Small intestine (tissue), 7 donors: Measurements from ENCODE around the gene SLC45A2. TPM values are rescaled to one million over a fixed set of nuclear protein-coding genes. Genes with fewer than 3 reads are reported as not detected.
"Not testable (repeated sequence)": the region's sequence is repeated elsewhere in the genome, so short reads cannot be mapped to it uniquely, and the experiment has no call there.

Experiments used
- DNase-seq, 2 donors: peaks; one replicate each; pipeline versions ENCODE4 v3.0.0 to v3.0.0-alpha.2; 2013
- FAIRE-seq: peaks from 2 replicates; lab custom pipeline; 2012; peaks lifted over from hg19 to GRCh38; lab: Jason Lieb, UNC
- H3K27ac ChIP-seq, 3 donors: one replicate each; pipeline ENCODE4 v1.5.1; 2013; ENCODE audit warnings: low read length in 2 of 3, mild to moderate bottlenecking in 2 of 3, control low read depth in 1 of 3, inconsistent platforms in 1 of 3, low read depth in 1 of 3, moderate library complexity in 1 of 3
- H3K27me3 ChIP-seq, 3 donors: one replicate each; pipeline ENCODE4 v1.6.1; 2013; ENCODE audit warnings: low read length in 3 of 3, inconsistent platforms in 1 of 3; ENCODE audit not compliant: control insufficient read depth in 3 of 3, insufficient read depth in 3 of 3
- H3K36me3 ChIP-seq, 3 donors: one replicate each; pipeline ENCODE4 v1.6.1; 2013; ENCODE audit warnings: low read length in 3 of 3, inconsistent platforms in 1 of 3, low read depth in 1 of 3, mild to moderate bottlenecking in 1 of 3, moderate library complexity in 1 of 3; ENCODE audit not compliant: control insufficient read depth in 3 of 3, insufficient read depth in 2 of 3
- H3K4me1 ChIP-seq, 3 donors: one replicate each; pipeline ENCODE4 v1.6.1; 2013; ENCODE audit warnings: low read length in 2 of 3, inconsistent platforms in 1 of 3, low read depth in 1 of 3, mild to moderate bottlenecking in 1 of 3, moderate library complexity in 1 of 3; ENCODE audit not compliant: control insufficient read depth in 3 of 3, insufficient read depth in 2 of 3
- H3K4me3 ChIP-seq, 3 donors: one replicate each; pipeline ENCODE4 v1.5.1; 2013; ENCODE audit warnings: low read length in 3 of 3, control low read depth in 1 of 3, inconsistent platforms in 1 of 3, low read depth in 1 of 3, mild to moderate bottlenecking in 1 of 3, moderate library complexity in 1 of 3
- H3K9me3 ChIP-seq, 2 donors: one replicate each; pipeline ENCODE4 v1.6.1; 2013; ENCODE audit warnings: low read depth in 1 of 2, low read length in 1 of 2; ENCODE audit not compliant: control insufficient read depth in 2 of 2, insufficient read depth in 1 of 2
- WGBS, 3 donors: extraction: QIAGEN DNeasy Blood & Tissue Kit; methylation state at CpG; one replicate each; pipeline ENCODE4 v1.1.7; 2013; 5-methylcytosine and 5-hydroxymethylcytosine counted together
- polyA plus RNA-seq, 4 donors: library from polyadenylated mRNA; stranded (reverse) in 3 of 4; unstranded in 1 of 4; fragments of 200-250 nt in 3 of 4; fragments of 120-200 nt in 1 of 4; gene quantifications; one replicate each; pipeline versions ENCODE4 v1.2.1 to v1.2.3, GENCODE V29; 2013
- donor health status: healthy with polysubstance abuse.
- donor health status: control.
- donor health status: control.
- donor health status: Bipolar disorder and iron deficiency.
- donor health status: healthy.

SLC45A2 gene
- polyA plus RNA-seq, 4 donors = 0.27 TPM; not detected in 3

DNA sequence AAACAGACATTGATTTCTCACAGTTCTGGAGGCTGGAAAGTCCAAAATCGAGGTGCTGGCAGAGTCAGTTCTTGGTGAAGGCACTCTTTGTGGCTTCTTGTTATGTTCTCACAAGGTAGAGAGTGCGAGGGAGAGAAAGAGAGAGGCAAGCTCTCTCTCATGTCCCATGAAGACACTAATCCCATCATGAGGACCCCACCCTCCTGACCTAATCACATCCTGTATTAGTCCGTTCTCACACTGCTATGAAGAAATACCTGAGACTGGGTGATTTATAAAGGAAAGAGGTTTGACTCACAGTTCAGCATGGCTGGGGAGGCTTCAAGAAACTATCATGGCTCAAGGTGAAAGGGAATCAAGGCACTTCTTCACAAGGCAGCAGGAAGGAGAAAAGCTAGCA, 29.1 kb upstream of the SLC45A2 start:
- Histone ChIP-seq H3K27me3 (no peaks in the 10 kb centered on the region), H3K27ac (no peak overlapping the region), H3K4me1 (peaks cover 0 to 26% (median 11%) of the 10 kb centered on the region in 3 donors), H3K36me3 (no peaks in the 10 kb centered on the region), H3K4me3 (no peak overlapping the region), H3K9me3 (peaks cover 0 to 7% of the 10 kb centered on the region in 2 donors)
- DNase-seq (no peak), FAIRE-seq (no peak)
- WGBS, 3 donors = 89 to 92% (median 90%) methylated on average over 3 of the region's 3 CpGs

DNA sequence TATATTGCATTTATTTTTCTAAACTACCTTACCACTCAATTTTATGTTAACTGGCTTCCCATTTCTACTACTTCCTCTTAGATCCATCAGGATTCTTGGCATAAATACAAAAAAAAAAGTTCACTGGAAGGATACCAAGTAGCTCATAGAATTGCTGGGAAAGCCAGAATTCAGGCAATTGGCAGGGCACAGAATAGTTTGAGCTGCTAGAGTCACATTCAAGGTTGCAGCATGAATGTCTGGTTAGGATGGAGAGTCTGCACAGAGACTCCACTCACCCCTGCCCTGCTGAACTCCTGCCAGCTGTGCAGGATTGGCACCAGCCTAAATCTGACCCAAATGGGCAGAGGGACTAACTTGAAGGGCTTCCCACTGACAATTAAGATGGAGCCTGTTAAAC, 28.3 kb upstream of the SLC45A2 start:
- DNase-seq (no peak), FAIRE-seq (no peak)
- no peaks in the 10 kb centered on the region for H3K36me3 ChIP-seq
- H3K9me3 ChIP-seq = peaks cover 0 to 7% of the 10 kb centered on the region in 2 donors
- H3K27me3 ChIP-seq = no peaks in the 10 kb centered on the region
- H3K27ac ChIP-seq = no peak overlapping the region
- peaks cover 0 to 26% (median 11%) of the 10 kb centered on the region in 3 donors for H3K4me1 ChIP-seq
- H3K4me3 ChIP-seq = no peak overlapping the region

DNA sequence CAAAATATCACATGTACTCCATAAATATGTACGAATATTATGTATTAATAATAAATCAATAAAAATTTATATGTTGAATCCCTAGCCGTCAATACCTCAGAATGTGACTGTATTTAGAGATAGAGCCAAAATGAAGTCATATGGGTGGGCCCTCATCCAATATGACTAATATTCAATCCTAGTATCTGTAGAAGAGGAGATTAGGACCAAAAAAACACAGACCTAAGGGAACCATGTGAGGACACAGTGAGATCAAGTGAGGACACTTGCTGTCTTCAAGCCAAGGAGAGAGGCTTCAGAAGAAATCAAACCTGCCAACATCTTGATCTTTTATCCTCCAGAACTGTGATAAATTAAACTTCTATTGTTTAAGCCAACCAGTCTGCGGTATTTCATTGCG, 27.0 kb upstream of the SLC45A2 start:
- FAIRE-seq (no peak), DNase-seq (no peak)
- Histone ChIP-seq H3K4me3 (no peak overlapping the region), H3K9me3 (peaks cover 0 to 7% of the 10 kb centered on the region in 2 donors), H3K27ac (no peak overlapping the region), H3K27me3 (no peaks in the 10 kb centered on the region), H3K4me1 (peaks cover 3 to 26% (median 11%) of the 10 kb centered on the region in 3 donors), H3K36me3 (no peaks in the 10 kb centered on the region)
- 70 to 85% (median 77%) methylated on average over 4 of the region's 4 CpGs for WGBS, 3 donors

DNA sequence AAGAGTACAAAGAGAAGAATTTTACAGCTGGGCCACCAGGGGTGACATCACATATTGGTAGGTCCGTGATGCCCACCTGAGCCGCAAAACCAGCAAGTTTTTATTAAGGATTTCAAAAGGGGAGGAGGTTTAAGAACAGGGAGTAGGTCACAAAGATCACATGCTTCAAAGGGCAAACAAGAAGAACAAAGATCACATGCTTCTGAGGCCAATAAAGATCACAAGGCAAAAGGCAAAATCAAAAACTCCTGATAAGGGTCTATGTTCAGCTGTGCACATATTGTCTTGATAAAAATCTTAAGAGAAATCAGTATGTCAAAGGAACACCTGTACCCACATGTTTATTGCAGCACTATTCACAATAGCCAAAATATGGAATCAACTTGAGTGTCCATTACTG, 25.7 kb upstream of the SLC45A2 start:
- H3K36me3 ChIP-seq, H3K27me3 ChIP-seq, H3K4me3 ChIP-seq, H3K9me3 ChIP-seq, FAIRE-seq: not testable (repeated sequence)
- Histone ChIP-seq H3K27ac (peak overlapping the region in 1 of 3 donors; percentile 96), H3K4me1 (peaks cover 3 to 20% (median 4%) of the 10 kb centered on the region in 3 donors)
- peak; percentile 45 to 51 for DNase-seq
- 15 to 62% (median 24%) methylated on average over 2 of the region's 2 CpGs for WGBS, 3 donors

DNA sequence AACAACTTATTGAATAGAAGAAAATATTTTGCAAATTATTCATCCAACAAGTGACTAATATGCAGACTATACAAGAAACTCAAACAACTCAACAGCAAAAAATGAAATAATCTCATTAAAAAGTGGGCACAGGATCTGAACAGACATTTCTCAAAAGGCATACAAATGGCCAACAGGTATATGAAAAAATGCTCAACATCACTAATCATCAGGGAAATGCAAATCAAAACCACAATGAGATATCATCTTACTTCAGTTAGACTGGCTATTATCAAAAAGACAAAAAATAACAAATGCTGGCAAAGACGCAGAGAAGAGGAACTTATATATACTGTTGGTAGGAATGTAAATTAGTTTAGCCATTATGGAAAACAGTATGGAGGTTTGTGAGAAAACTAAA, 25.1 kb upstream of the SLC45A2 start:
- H3K4me3 ChIP-seq = no peak overlapping the region
- DNase-seq (no peak), FAIRE-seq (no peak)
- no peaks in the 10 kb centered on the region for H3K36me3 ChIP-seq
- peak overlapping the region in 1 of 3 donors; percentile 96 for H3K27ac ChIP-seq
- peaks cover 0 to 7% of the 10 kb centered on the region in 2 donors for H3K9me3 ChIP-seq
- H3K4me1 ChIP-seq = peaks cover 2 to 15% (median 3%) of the 10 kb centered on the region in 3 donors
- WGBS, 3 donors = 34 to 82% (median 47%) methylated on average over 1 of the region's 1 CpG
- H3K27me3 ChIP-seq = no peaks in the 10 kb centered on the region

DNA sequence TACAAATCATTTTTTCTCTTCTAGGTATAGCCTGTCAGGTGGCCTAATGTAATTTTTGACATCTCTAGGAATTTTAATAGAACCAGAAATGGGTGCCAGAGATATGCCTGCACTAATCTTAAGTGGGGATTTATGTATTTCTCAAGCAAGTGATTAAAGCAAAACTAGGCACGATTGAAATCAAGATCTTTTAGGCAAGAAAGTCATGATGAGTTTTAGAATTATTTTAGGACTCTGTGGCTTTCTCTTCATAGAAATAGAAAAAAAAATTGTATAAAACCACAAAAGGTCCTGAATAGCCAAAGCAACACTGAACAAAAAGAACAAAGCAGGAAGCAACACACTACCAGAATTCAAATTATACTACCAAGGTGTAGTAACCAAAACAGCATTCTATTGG, 24.3 kb upstream of the SLC45A2 start:
- Histone ChIP-seq H3K4me1 (peaks cover 2 to 14% (median 3%) of the 10 kb centered on the region in 3 donors), H3K36me3 (peaks cover 0 to 3% (median 0%) of the 10 kb centered on the region in 3 donors), H3K27ac (peak overlapping the region in 2 of 3 donors; percentile 95 to 96), H3K27me3 (no peaks in the 10 kb centered on the region), H3K9me3 (peaks cover 0 to 5% of the 10 kb centered on the region in 2 donors), H3K4me3 (peak overlapping the region in 2 of 3 donors; percentile 64 to 85)
- no peak for FAIRE-seq
- WGBS, 3 donors = 3 to 14% (median 7%) methylated on average over 1 of the region's 1 CpG
- peak in 1 of 2 donors; percentile 16 for DNase-seq

DNA sequence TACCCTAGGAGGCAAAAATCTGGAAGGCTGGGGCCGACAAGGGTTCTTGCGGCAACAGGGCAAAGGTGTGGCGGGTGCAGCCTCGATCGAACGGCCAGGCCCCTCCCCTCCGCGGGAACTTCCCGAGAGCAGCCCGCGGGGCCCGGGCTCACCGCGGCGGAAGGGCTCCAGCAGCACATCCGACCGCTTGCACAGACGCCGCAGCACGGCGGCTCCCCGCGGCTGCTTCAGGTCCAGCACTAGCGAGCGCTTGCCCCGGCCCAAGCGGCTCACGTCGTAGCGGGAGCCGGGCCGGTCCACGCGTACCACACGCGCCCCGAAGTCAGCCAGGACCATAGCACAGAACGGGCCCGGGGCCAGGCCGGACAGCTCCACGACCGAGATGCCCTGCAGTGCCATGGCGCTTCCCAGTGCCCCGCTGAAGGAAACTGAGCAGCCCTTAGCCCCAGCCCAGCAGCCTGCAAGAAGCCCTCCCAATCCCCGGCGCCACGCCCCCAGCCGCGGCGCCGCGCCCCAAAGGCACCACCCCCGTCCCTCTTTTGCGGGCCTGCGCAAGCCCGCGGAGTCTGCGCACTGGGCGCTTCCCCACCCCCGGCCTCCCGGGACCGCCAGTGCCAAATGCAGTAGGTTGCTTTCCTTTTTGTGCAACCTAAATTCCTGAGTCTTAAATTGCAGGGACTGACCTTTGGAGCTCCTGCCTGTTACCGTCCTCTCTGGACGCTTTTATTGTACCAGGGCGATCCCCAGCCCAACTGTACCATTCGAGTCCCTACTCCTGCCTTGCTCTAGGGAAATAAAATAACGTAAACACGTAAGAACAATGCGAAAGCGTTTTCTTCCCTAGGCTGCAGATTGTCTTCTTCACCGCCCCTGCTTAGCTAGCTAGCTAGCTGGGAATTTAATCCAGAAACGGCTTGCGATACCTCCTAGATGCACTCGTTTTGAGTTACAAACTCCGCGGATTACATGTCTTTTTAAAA, 23.4 kb upstream of the SLC45A2 start, which contains the start of gene AMACR:
TSS of gene AMACR (minus strand) at position 430 of the 980 bp plus-strand sequence. CDS start at position 399, 31 bp downstream.
- Histone ChIP-seq H3K27me3 (no peaks in the 10 kb centered on the region), H3K9me3 (no peaks in the 10 kb centered on the region), H3K4me3 (peak within 1 kb of the TSS; percentile 64 to 85 (median 65)), H3K36me3 (peaks cover 0 to 10% (median under 1%) of the 10 kb centered on the region in 3 donors), H3K27ac (peak within 1 kb of the TSS; percentile 94 to 96 (median 95)), H3K4me1 (peaks cover 2 to 14% (median 3%) of the 10 kb centered on the region in 3 donors)
- peak; percentile 97 for DNase-seq
- FAIRE-seq = no peak
- 0 to 1% (median 0%) methylated on average over 67 to 76 of the region's 76 CpGs for WGBS, 3 donors

DNA sequence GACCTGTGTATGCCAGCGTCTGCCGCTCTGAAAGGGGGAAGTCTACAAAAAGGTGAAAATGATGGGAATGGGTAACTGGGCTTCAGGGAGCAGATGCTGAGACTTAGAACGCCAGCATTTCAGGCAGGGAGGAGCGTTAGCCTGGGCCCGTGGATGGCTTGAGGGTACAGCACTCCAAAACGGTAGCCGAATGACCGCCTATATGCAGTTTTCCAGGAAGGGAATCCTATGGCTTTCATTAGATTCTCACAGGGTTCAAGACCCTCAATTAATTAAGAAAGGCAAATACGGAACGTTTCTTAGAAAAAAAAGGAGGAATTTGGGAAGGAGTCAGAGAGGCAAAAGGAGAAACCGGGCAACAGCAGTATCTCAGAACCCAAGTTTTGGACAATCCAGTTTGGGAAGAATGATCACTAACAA, 22.7 kb upstream of the SLC45A2 start:
- no peaks in the 10 kb centered on the region for H3K9me3 ChIP-seq
- peak overlapping the region; percentile 94 to 96 (median 95) for H3K27ac ChIP-seq
- H3K27me3 ChIP-seq = no peaks in the 10 kb centered on the region
- peaks cover 0 to 14% (median 3%) of the 10 kb centered on the region in 3 donors for H3K4me1 ChIP-seq
- no peak for FAIRE-seq
- peaks cover 0 to 17% (median 6%) of the 10 kb centered on the region in 3 donors for H3K36me3 ChIP-seq
- peak in 1 of 2 donors; percentile 11 for DNase-seq
- peak overlapping the region; percentile 64 to 85 (median 65) for H3K4me3 ChIP-seq
- 2 to 5% (median 3%) methylated on average over 11 of the region's 11 CpGs for WGBS, 3 donors
